B cell (primary cell): ENCODE results near the gene VWA1.

Experiments
- CTCF ChIP-seq: fragments of 200-600 bp; IDR thresholded peaks from one replicate; pipeline ENCODE4 v1.8.0; 2022; ENCODE audit warnings: antibody characterized with exemption, mild to moderate bottlenecking
- EZH2 ChIP-seq: IDR thresholded peaks from 2 replicates; pipeline ENCODE4 v1.6.1; 2012; ENCODE audit warnings: borderline replicate concordance, low read depth, mild to moderate bottlenecking, moderate library complexity, low read length; ENCODE audit not compliant: insufficient read depth, poor library complexity, severe bottlenecking

- TF ChIP-seq CTCF (no peak), EZH2 (no peak)
These were observed 55.2 kb downstream of the VWA1 start for GRCh38 chr1:1490633-1491230.
